Omental fat pad (tissue), 4 donors: ENCODE results near the gene CACNG7. TPM values are rescaled to one million over a fixed set of nuclear protein-coding genes. Genes with fewer than 3 reads are reported as not detected.

Experiments
- ATAC-seq: fragments of 150-250 bp; one replicate; pipeline ENCODE4 v1.9.1; 2016; ENCODE audit warnings: mild to moderate bottlenecking, moderate library complexity; ENCODE audit not compliant: low FRiP score
- DNase-seq: peaks from one replicate; pipeline ENCODE4 v3.0.0-alpha.2; 2019; ENCODE audit warnings: low spot score
- total RNA-seq, 4 donors: library from RNA; depleted of rRNA; stranded (reverse); fragments of >200 nt; gene quantifications; one replicate each; pipeline ENCODE4 v1.1.0, GENCODE V29; 2016
- TF ChIP-seq, protein P1 (sequence below), 3 donors: fragments of 450-650 bp; IDR thresholded peaks; one replicate each; pipeline ENCODE4 v1.5.1; 2016 to 2017; ENCODE audit warnings: antibody characterized with exemption in 3 of 3, mild to moderate bottlenecking in 3 of 3, moderate library complexity in 2 of 3

Gene CACNG7
- total RNA-seq, 4 donors from 2014 or later: not detected

DNA sequence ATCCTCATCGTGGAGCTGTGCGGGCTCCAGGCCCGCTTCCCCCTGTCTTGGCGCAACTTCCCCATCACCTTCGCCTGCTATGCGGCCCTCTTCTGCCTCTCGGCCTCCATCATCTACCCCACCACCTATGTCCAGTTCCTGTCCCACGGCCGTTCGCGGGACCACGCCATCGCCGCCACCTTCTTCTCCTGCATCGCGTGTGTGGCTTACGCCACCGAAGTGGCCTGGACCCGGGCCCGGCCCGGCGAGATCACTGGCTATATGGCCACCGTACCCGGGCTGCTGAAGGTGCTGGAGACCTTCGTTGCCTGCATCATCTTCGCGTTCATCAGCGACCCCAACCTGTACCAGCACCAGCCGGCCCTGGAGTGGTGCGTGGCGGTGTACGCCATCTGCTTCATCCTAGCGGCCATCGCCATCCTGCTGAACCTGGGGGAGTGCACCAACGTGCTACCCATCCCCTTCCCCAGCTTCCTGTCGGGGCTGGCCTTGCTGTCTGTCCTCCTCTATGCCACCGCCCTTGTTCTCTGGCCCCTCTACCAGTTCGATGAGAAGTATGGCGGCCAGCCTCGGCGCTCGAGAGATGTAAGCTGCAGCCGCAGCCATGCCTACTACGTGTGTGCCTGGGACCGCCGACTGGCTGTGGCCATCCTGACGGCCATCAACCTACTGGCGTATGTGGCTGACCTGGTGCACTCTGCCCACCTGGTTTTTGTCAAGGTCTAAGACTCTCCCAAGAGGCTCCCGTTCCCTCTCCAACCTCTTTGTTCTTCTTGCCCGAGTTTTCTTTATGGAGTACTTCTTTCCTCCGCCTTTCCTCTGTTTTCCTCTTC is 35.1 kb upstream of the CACNG7 start:
- ATAC-seq (no peak), DNase-seq (no peak)
- TF ChIP-seq, protein P1, sequence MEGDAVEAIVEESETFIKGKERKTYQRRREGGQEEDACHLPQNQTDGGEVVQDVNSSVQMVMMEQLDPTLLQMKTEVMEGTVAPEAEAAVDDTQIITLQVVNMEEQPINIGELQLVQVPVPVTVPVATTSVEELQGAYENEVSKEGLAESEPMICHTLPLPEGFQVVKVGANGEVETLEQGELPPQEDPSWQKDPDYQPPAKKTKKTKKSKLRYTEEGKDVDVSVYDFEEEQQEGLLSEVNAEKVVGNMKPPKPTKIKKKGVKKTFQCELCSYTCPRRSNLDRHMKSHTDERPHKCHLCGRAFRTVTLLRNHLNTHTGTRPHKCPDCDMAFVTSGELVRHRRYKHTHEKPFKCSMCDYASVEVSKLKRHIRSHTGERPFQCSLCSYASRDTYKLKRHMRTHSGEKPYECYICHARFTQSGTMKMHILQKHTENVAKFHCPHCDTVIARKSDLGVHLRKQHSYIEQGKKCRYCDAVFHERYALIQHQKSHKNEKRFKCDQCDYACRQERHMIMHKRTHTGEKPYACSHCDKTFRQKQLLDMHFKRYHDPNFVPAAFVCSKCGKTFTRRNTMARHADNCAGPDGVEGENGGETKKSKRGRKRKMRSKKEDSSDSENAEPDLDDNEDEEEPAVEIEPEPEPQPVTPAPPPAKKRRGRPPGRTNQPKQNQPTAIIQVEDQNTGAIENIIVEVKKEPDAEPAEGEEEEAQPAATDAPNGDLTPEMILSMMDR (IDR thresholded peaks at IDR 0.05): no peak

DNA sequence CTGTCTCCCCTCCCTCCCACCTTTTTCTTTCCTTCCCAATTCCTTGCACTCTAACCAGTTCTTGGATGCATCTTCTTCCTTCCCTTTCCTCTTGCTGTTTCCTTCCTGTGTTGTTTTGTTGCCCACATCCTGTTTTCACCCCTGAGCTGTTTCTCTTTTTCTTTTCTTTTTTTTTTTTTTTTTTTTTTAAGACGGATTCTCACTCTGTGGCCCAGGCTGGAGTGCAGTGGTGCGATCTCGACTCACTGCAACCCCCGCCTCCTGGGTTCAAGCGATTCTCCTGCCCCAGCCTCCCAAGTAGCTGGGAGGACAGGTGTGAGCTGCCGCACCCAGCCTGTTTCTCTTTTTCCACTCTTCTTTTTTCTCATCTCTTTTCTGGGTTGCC is 34.5 kb upstream of the CACNG7 start:
- ATAC-seq: no peak
- TF ChIP-seq, protein P1 (IDR thresholded peaks at IDR 0.05): no peak

DNA sequence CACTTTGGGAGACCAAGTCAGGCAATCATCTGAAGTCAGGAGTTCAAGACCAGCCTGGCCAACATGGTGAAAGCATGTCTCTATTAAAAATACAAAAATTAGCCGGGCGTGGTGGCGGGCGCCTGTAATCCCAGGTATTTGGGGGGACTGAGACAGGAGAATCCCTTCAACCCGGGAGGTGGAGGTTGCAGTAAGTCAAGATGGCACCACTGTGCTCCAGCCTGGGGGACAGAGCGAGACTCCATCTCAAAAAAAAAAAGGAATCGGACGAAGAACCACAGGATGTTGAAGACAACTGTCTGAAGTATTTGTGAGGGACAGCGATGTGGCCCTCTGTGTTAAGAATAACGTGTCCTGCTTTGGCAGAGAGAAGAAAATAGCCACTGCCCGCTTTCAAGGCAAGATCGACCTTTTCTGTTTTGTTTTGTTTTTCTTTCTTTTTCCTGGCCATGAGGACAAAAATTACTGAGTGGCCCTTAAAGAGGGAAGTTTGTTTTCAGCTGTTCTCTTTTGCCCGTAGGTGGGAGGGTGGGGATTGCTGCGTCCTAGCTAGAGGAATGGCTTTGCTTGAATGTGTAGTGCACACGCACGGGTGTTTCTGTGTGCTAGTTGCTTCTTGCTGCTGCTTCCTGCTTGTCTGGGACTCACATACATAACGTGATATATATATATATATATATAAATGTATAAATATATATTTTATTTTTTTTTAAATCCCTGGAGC is 33.3 kb upstream of the CACNG7 start:
- no peak for ATAC-seq
- TF ChIP-seq, protein P1 (IDR thresholded peaks at IDR 0.05): no peak
- no peak for DNase-seq

More for the DNA sequence above, 34.5 kb upstream of the CACNG7 start:
- DNase-seq: no peak

DNA sequence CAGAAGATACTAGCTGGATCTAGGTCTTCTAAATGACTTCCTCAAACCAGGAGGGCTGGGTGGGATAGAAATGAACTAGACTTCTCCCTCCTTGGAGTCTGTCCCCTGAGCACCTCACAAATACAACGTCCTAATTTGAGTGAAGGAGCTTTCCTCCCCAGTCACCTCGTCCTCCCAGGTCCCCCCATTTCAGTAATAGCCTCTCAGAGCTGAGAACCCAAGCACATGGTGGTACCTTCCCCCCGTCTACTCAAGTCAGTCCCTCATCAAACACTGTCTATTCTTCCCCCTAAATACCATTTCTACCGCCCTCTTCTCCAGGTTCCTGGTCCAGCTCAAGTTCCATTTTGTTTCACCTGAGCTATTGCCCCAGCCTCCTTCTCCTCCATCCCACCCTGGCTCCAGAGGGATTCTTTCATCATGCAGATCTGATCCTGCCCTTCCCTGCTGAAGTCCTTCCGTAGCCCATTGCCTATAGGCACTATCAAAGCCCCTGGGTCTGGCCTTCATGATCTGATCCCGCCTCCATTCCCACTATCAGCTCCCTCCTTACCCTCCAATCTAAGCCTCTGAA is 32.3 kb upstream of the CACNG7 start:
- TF ChIP-seq, protein P1 (IDR thresholded peaks at IDR 0.05): no peak
- DNase-seq (no peak), ATAC-seq (no peak)

DNA sequence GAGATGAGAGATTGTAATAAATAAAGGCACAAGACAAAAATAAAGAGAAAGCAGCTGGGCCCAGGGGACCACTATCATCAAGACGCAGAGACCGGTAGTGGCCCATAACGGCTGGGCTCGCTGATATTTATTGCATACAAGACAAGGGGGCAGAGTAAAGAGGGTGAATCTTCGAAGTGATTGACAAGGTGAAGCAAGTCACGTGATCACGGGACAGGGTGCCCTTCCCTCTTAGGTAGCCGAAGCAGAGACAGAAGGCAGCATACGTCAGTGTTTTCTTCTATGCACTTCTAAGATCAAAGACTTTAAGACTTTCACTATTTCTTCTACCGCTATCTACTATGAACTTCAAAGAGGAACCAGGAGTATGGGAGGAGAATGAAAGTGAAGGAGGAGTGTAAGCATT is 31.7 kb upstream of the CACNG7 start:
- no peak for ATAC-seq

DNA sequence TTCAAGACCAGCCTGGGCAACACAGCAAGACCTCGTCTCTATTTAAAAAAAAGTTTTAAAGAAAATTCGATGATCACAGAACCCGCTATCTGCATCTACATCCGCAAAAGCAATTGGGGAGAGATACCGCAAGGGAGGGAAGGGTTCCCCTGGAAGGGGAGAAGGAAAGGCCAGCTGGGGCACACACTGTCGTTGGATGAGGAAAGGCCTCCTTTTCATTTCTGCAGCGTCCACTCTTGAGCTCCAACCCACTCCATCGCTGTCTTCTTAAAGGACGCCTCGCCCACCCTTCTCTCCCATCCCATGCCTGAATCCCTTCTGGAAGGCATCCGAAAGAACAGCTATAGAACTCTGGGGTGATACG is 30.3 kb upstream of the CACNG7 start:
- ATAC-seq: no peak
- TF ChIP-seq, protein P1 (IDR thresholded peaks at IDR 0.05): no peak
- DNase-seq: no peak

More for the DNA sequence above, 31.7 kb upstream of the CACNG7 start:
- no peak for DNase-seq
- TF ChIP-seq, protein P1 (IDR thresholded peaks at IDR 0.05): no peak
